ENCODE results near the gene MVB12B.

Gene MVB12B

GRCh38 chr9:126450668-126451205 lies 124.1 kb downstream of the MVB12B start:
- Histone ChIP-seq H3K27me3 (ENCODE audit: insufficient read depth, poor library complexity, severe bottlenecking) (no peaks in the 10 kb centered on the region), H3K27ac (replicated peaks) (no peak overlapping the region), H3K4me3 (replicated peaks; ENCODE audit: insufficient read depth, low read length) (no peak overlapping the region)
- DNase-seq (ENCODE audit: low read depth in 1 of 2, low spot score in 1 of 2) = no peak
- no peak for TF ChIP-seq CTCF (IDR thresholded peaks at IDR 0.05; ENCODE audit: insufficient read depth, low read length)
- TF ChIP-seq REST (IDR thresholded peaks at IDR 0.05; ENCODE audit: insufficient replicate concordance, low read depth) = no peak
- TF ChIP-seq GABPA (IDR thresholded peaks at IDR 0.05; ENCODE audit: low read depth) = no peak
- no peak for TF ChIP-seq SPI1 (IDR thresholded peaks at IDR 0.05; ENCODE audit: borderline replicate concordance, low read depth)
- TF ChIP-seq POLR2AphosphoS5 (IDR thresholded peaks at IDR 0.05; ENCODE audit: low read depth) = no peak

- no peak for DNase-seq (ENCODE audit: low read depth in 1 of 2, low spot score in 1 of 2)
- Histone ChIP-seq H3K27me3 (ENCODE audit: insufficient read depth, poor library complexity, severe bottlenecking) (no peaks in the 10 kb centered on the region), H3K4me3 (replicated peaks; ENCODE audit: insufficient read depth, low read length) (no peak overlapping the region), H3K27ac (replicated peaks) (no peak overlapping the region)
- no peak for TF ChIP-seq POLR2AphosphoS5 (IDR thresholded peaks at IDR 0.05; ENCODE audit: low read depth)
- no peak for TF ChIP-seq CTCF (IDR thresholded peaks at IDR 0.05; ENCODE audit: insufficient read depth, low read length)
- no peak for TF ChIP-seq GABPA (IDR thresholded peaks at IDR 0.05; ENCODE audit: low read depth)
- TF ChIP-seq REST (IDR thresholded peaks at IDR 0.05; ENCODE audit: insufficient replicate concordance, low read depth) = no peak
These were observed 124.8 kb downstream of the MVB12B start for GRCh38 chr9:126451316-126451885.

- TF ChIP-seq GABPA (IDR thresholded peaks at IDR 0.05; ENCODE audit: low read depth) (no peak), REST (IDR thresholded peaks at IDR 0.05; ENCODE audit: insufficient replicate concordance, low read depth) (no peak), SPI1 (IDR thresholded peaks at IDR 0.05; ENCODE audit: borderline replicate concordance, low read depth) (no peak), POLR2AphosphoS5 (IDR thresholded peaks at IDR 0.05; ENCODE audit: low read depth) (no peak), CTCF (IDR thresholded peaks at IDR 0.05; ENCODE audit: insufficient read depth, low read length) (no peak)
- no peaks in the 10 kb centered on the region for H3K27me3 ChIP-seq (ENCODE audit: insufficient read depth, poor library complexity, severe bottlenecking)
- H3K27ac ChIP-seq (replicated peaks) = no peak overlapping the region
- no peak overlapping the region for H3K4me3 ChIP-seq (replicated peaks; ENCODE audit: insufficient read depth, low read length)
- DNase-seq (ENCODE audit: low read depth in 1 of 2, low spot score in 1 of 2) = no peak
These were observed 125.5 kb downstream of the MVB12B start for GRCh38 chr9:126452106-126452505.
